ENCODE results near the gene RCAN1. TPM values are rescaled to one million over a fixed set of nuclear protein-coding genes. Genes with fewer than 3 reads are reported as not detected.

Gene RCAN1
- total and polyA plus RNA-seq, 9 of the 15 experiments (the other 6 are each of a cell fraction or from before 2014, with no cell fraction given), result 4.4 to 16.5 (median 12.3) TPM

GRCh38 chr21:34603002-34603709, 11.8 kb downstream of the RCAN1 start (continued):
- TF ChIP-seq ZNF12 (CRISPR knock-in tag; IDR thresholded peaks at IDR 0.05), result no peak
- peak; percentile 65; the same call in 1 of the 2 replicates for TF ChIP-seq STAG1 (CRISPR knock-in tag; IDR thresholded peaks at IDR 0.05; ENCODE audit: borderline replicate concordance)
- TF ChIP-seq CTCF (IDR thresholded peaks at IDR 0.05 in 2 of 3, conservative IDR thresholded peaks at IDR 0.05 in 1 of 3; ENCODE audit: insufficient read depth in 2 of 3, low read depth in 1 of 3, low read length in 3 of 3), result peak; percentile 85 to 94 (median 91)
- TF ChIP-seq MAFK (IDR thresholded peaks at IDR 0.05; ENCODE audit: low read length), result 0 out of 2 replicates have a peak, but pooled peaks have one; percentile 4
- TF ChIP-seq, protein P1, sequence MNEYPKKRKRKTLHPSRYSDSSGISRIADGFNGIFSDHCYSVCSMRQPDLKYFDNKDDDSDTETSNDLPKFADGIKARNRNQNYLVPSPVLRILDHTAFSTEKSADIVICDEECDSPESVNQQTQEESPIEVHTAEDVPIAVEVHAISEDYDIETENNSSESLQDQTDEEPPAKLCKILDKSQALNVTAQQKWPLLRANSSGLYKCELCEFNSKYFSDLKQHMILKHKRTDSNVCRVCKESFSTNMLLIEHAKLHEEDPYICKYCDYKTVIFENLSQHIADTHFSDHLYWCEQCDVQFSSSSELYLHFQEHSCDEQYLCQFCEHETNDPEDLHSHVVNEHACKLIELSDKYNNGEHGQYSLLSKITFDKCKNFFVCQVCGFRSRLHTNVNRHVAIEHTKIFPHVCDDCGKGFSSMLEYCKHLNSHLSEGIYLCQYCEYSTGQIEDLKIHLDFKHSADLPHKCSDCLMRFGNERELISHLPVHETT (CRISPR knock-in tag; conservative IDR thresholded peaks at IDR 0.05 in 1 of 2, IDR thresholded peaks at IDR 0.05 in 1 of 2), result no peak
- TF ChIP-seq ELK1 (CRISPR knock-in tag; IDR thresholded peaks at IDR 0.05), result no peak
- TF ChIP-seq NFATC3 (IDR thresholded peaks at IDR 0.05), result no peak
- no peak for TF ChIP-seq ZC3H4 (CRISPR knock-in tag; IDR thresholded peaks at IDR 0.05; ENCODE audit: borderline replicate concordance)
- TF ChIP-seq ZNF124 (CRISPR knock-in tag; IDR thresholded peaks at IDR 0.05), result no peak
- 0 out of 2 replicates have a peak, but pooled peaks have one; percentile 34 for TF ChIP-seq GABPB1 (CRISPR knock-in tag; IDR thresholded peaks at IDR 0.05)
- TF ChIP-seq, protein P2, sequence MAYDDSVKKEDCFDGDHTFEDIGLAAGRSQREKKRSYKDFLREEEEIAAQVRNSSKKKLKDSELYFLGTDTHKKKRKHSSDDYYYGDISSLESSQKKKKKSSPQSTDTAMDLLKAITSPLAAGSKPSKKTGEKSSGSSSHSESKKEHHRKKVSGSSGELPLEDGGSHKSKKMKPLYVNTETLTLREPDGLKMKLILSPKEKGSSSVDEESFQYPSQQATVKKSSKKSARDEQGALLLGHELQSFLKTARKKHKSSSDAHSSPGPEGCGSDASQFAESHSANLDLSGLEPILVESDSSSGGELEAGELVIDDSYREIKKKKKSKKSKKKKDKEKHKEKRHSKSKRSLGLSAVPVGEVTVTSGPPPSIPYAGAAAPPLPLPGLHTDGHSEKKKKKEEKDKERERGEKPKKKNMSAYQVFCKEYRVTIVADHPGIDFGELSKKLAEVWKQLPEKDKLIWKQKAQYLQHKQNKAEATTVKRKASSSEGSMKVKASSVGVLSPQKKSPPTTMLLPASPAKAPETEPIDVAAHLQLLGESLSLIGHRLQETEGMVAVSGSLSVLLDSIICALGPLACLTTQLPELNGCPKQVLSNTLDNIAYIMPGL (CRISPR knock-in tag; IDR thresholded peaks at IDR 0.05), result no peak
- TF ChIP-seq SMARCE1 (IDR thresholded peaks at IDR 0.05), result no peak
- TF ChIP-seq PRMT5 (CRISPR knock-in tag; IDR thresholded peaks at IDR 0.05), result no peak
- TF ChIP-seq, protein P3, sequence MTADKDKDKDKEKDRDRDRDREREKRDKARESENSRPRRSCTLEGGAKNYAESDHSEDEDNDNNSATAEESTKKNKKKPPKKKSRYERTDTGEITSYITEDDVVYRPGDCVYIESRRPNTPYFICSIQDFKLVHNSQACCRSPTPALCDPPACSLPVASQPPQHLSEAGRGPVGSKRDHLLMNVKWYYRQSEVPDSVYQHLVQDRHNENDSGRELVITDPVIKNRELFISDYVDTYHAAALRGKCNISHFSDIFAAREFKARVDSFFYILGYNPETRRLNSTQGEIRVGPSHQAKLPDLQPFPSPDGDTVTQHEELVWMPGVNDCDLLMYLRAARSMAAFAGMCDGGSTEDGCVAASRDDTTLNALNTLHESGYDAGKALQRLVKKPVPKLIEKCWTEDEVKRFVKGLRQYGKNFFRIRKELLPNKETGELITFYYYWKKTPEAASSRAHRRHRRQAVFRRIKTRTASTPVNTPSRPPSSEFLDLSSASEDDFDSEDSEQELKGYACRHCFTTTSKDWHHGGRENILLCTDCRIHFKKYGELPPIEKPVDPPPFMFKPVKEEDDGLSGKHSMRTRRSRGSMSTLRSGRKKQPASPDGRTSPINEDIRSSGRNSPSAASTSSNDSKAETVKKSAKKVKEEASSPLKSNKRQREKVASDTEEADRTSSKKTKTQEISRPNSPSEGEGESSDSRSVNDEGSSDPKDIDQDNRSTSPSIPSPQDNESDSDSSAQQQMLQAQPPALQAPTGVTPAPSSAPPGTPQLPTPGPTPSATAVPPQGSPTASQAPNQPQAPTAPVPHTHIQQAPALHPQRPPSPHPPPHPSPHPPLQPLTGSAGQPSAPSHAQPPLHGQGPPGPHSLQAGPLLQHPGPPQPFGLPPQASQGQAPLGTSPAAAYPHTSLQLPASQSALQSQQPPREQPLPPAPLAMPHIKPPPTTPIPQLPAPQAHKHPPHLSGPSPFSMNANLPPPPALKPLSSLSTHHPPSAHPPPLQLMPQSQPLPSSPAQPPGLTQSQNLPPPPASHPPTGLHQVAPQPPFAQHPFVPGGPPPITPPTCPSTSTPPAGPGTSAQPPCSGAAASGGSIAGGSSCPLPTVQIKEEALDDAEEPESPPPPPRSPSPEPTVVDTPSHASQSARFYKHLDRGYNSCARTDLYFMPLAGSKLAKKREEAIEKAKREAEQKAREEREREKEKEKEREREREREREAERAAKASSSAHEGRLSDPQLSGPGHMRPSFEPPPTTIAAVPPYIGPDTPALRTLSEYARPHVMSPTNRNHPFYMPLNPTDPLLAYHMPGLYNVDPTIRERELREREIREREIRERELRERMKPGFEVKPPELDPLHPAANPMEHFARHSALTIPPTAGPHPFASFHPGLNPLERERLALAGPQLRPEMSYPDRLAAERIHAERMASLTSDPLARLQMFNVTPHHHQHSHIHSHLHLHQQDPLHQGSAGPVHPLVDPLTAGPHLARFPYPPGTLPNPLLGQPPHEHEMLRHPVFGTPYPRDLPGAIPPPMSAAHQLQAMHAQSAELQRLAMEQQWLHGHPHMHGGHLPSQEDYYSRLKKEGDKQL (CRISPR knock-in tag; IDR thresholded peaks at IDR 0.05; ENCODE audit: borderline replicate concordance), result no peak
